ENCODE measurements around the gene MICAL3.

GRCh38 chr22:17769013-17769715 lies 255.2 kb downstream of the MICAL3 start:
- no peak for TF ChIP-seq POLR2A (IDR thresholded peaks at IDR 0.05)
- TF ChIP-seq, protein P1, sequence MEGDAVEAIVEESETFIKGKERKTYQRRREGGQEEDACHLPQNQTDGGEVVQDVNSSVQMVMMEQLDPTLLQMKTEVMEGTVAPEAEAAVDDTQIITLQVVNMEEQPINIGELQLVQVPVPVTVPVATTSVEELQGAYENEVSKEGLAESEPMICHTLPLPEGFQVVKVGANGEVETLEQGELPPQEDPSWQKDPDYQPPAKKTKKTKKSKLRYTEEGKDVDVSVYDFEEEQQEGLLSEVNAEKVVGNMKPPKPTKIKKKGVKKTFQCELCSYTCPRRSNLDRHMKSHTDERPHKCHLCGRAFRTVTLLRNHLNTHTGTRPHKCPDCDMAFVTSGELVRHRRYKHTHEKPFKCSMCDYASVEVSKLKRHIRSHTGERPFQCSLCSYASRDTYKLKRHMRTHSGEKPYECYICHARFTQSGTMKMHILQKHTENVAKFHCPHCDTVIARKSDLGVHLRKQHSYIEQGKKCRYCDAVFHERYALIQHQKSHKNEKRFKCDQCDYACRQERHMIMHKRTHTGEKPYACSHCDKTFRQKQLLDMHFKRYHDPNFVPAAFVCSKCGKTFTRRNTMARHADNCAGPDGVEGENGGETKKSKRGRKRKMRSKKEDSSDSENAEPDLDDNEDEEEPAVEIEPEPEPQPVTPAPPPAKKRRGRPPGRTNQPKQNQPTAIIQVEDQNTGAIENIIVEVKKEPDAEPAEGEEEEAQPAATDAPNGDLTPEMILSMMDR (IDR thresholded peaks at IDR 0.05): no peak
